BE2C (cell line): ENCODE results near the gene KIAA1586.
A peak's percentile ranks its signal among the peaks of the same experiment; 100 is the strongest.
"Not testable (repeated sequence)": the region's sequence is repeated elsewhere in the genome, so short reads cannot be mapped to it uniquely, and the experiment has no call there.

ENCODE experiments used
- DNase-seq: peaks from one replicate; pipeline ENCODE4 v3.0.0-alpha.2; 2020
- H3K27me3 ChIP-seq: fragments of 250-450 bp; sonication (Bioruptor Pico); 2 replicates; pipeline ENCODE4 v1.5.1; 2020; ENCODE audit warnings: mild to moderate bottlenecking
- H3K36me3 ChIP-seq: fragments of 250-450 bp; sonication (Bioruptor Pico); 2 replicates; pipeline ENCODE4 v1.5.1; 2020; ENCODE audit warnings: mild to moderate bottlenecking
- H3K4me1 ChIP-seq: fragments of 250-450 bp; sonication (Bioruptor Pico); 2 replicates; pipeline ENCODE4 v1.5.1; 2020
- H3K4me3 ChIP-seq: 2 replicates; pipeline ENCODE4 v1.5.1; 2011; ENCODE audit warnings: low read depth, low read length
- H3K9me3 ChIP-seq: fragments of 250-450 bp; sonication (Bioruptor Pico); 2 replicates; pipeline ENCODE4 v1.5.1; 2020
- TF ChIP-seq, protein P1 (sequence below): IDR thresholded peaks from 2 replicates; pipeline ENCODE4 v1.5.1; 2012; ENCODE audit warnings: mild to moderate bottlenecking, low read depth, low read length

Gene KIAA1586

DNA sequence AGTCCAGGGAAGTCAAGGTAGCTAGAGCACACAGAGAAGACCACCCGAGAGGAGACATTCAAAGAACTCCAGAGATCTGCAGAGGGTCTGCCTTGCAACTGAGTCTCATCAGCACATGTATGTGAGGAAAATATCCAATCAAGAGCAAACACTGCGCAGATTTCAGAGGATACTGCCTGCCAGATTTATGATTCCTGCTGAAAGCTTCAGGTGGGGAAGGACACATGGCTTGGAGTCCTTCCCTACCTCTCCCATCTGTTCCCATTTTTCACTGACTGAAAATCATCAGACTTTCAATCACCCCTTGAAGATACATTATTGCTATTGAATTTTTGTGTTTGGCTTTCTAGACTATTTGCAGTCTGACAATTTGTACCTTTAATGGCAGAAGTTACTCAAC, 7.6 kb upstream of the KIAA1586 start:
- TF ChIP-seq, protein P1, sequence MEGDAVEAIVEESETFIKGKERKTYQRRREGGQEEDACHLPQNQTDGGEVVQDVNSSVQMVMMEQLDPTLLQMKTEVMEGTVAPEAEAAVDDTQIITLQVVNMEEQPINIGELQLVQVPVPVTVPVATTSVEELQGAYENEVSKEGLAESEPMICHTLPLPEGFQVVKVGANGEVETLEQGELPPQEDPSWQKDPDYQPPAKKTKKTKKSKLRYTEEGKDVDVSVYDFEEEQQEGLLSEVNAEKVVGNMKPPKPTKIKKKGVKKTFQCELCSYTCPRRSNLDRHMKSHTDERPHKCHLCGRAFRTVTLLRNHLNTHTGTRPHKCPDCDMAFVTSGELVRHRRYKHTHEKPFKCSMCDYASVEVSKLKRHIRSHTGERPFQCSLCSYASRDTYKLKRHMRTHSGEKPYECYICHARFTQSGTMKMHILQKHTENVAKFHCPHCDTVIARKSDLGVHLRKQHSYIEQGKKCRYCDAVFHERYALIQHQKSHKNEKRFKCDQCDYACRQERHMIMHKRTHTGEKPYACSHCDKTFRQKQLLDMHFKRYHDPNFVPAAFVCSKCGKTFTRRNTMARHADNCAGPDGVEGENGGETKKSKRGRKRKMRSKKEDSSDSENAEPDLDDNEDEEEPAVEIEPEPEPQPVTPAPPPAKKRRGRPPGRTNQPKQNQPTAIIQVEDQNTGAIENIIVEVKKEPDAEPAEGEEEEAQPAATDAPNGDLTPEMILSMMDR: no peak
- DNase-seq: no peak

DNA sequence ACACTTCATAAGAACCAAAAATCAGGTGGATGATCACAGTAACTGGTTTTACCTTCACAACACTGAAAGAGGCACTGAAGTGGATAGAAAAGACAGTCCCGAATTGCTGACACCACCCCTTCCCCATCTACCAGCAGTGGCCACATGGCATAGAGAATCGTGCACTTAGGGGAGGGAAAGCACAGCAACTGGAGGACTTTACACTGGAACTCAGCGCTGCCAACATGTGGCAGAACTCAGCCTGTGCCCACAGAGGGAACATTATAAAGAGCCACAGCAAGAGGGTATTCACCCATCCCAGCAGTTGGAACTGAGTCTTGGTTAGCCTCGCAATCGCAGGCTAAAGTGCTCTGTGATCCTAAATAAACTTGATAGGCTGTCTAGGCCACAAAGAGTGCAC, 6.5 kb upstream of the KIAA1586 start:
- no peaks in the 10 kb centered on the region for H3K4me1 ChIP-seq
- no peak for DNase-seq
- H3K27me3 ChIP-seq: peaks cover 17% of the 10 kb centered on the region

More for the DNA sequence above, 7.6 kb upstream of the KIAA1586 start:
- no peak overlapping the region for H3K4me3 ChIP-seq
- no peaks in the 10 kb centered on the region for H3K4me1 ChIP-seq
- no peaks in the 10 kb centered on the region for H3K36me3 ChIP-seq
- H3K9me3 ChIP-seq: no peaks in the 10 kb centered on the region
- peaks cover 25% of the 10 kb centered on the region for H3K27me3 ChIP-seq

GRCh38 chr6:57044061-57044460, 2.4 kb upstream of the KIAA1586 start:
- H3K27me3 ChIP-seq, DNase-seq: not testable (repeated sequence)
- peaks cover 11% of the 10 kb centered on the region for H3K36me3 ChIP-seq

More for the DNA sequence above, 6.5 kb upstream of the KIAA1586 start:
- no peak overlapping the region for H3K4me3 ChIP-seq
- no peaks in the 10 kb centered on the region for H3K36me3 ChIP-seq
- no peaks in the 10 kb centered on the region for H3K9me3 ChIP-seq
- TF ChIP-seq, protein P1: no peak

DNA sequence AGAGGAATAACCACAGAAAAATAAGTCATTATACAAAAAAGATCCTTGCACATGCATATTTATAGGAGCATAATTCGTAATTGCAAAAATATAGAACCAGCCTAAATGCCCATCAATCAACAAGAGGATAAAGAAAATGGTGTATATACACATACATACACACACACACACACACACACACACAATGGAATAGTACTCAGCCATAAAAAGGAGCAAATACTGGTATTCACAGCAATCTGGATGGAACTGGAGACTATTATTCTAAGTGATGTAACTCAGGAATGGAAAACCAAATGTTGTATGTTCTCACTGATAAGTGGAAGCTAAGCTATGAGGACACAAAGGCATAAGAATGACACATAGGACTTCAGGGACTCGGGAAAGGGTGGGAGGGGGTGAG, 1.9 kb upstream of the KIAA1586 start:
- Histone ChIP-seq H3K27me3 (no peaks in the 10 kb centered on the region), H3K36me3 (peaks cover 16% of the 10 kb centered on the region), H3K4me3 (no peak overlapping the region), H3K4me1 (peaks cover 7% of the 10 kb centered on the region; the same call in 1 of the 2 replicates), H3K9me3 (no peaks in the 10 kb centered on the region)
- TF ChIP-seq, protein P1: no peak
- DNase-seq: no peak

More at GRCh38 chr6:57044061-57044460, 2.4 kb upstream of the KIAA1586 start:
- not testable (repeated sequence) for H3K4me3 ChIP-seq, H3K4me1 ChIP-seq, H3K9me3 ChIP-seq

DNA sequence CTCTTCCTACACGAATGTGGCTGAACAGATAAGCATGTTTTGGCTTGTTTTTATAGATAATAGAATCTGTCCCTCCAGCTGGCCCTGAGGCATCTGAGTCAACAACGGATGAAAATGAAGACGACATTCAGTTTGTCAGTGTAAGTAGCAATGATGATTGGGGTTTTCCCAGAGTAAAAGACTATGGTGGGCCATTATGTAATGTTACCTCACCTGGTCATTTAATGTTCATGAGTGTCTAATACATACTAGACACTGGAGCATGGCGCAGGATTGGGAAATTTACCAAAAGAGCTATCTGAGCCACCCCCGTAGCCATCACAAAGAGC, 728 bp downstream of the KIAA1586 start:
- H3K9me3 ChIP-seq: not testable (repeated sequence)

GRCh38 chr6:57047859-57048258, 1.4 kb downstream of the KIAA1586 start:
- not testable (repeated sequence) for H3K27me3 ChIP-seq, DNase-seq, H3K9me3 ChIP-seq, H3K4me1 ChIP-seq
- Histone ChIP-seq H3K4me3 (peak overlapping the region; percentile 47), H3K36me3 (peaks cover 44% of the 10 kb centered on the region)

More for the DNA sequence above, 728 bp downstream of the KIAA1586 start:
- peaks cover 39% of the 10 kb centered on the region for H3K36me3 ChIP-seq
- H3K27me3 ChIP-seq, H3K4me3 ChIP-seq, DNase-seq, H3K4me1 ChIP-seq: not testable (repeated sequence)

GRCh38 chr6:57048577-57048976, 2.1 kb downstream of the KIAA1586 start:
- no peaks in the 10 kb centered on the region for H3K9me3 ChIP-seq
- no peaks in the 10 kb centered on the region for H3K27me3 ChIP-seq
- peaks cover 51% of the 10 kb centered on the region for H3K36me3 ChIP-seq
- peak overlapping the region; percentile 47 for H3K4me3 ChIP-seq
- TF ChIP-seq, protein P1: no peak
- DNase-seq: no peak
- H3K4me1 ChIP-seq: peaks cover 7% of the 10 kb centered on the region; the same call in 1 of the 2 replicates

DNA sequence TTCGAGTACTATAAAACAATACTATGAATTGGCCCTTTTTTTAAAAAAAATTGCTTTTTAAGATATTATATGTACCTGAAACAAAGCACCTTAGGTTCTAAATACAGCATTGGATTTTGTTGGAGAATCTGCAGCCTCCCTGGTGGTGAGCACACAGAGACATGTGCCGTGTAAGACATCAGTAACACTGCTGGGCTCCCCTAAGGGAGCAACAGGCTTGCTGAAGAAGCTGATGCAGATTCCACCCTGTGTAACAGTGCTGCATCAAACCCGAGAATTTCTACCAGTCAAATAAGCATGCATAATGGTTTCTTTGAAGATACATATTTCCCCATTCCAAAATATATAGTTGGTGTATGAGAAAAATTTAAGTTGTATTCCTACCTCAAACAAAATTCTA, 17.4 kb downstream of the KIAA1586 start:
- TF ChIP-seq, protein P1: no peak
- Histone ChIP-seq H3K4me1 (no peaks in the 10 kb centered on the region), H3K9me3 (no peaks in the 10 kb centered on the region), H3K27me3 (no peaks in the 10 kb centered on the region), H3K4me3 (no peak overlapping the region), H3K36me3 (peaks cover 17% of the 10 kb centered on the region)
- no peak for DNase-seq
